DOHH2 (cell line): ENCODE data around the gene TAGLN3.

Experiments
- H3F3A ChIP-seq: fragments of 200-600 bp; sonication (generic), shearing (Covaris generic); 2 replicates; pipeline ENCODE4 v1.6.0; 2016; ENCODE audit warnings: antibody characterized with exemption, mild to moderate bottlenecking; ENCODE audit not compliant: control insufficient read depth, insufficient read depth
- H3K27ac ChIP-seq: fragments of 200-600 bp; sonication (generic); 2 replicates; pipeline ENCODE4 v1.5.1; 2014; ENCODE audit warnings: low read depth, mild to moderate bottlenecking, low read length, moderate library complexity
- H3K27me3 ChIP-seq: fragments of 200-600 bp; sonication (generic); 2 replicates; pipeline ENCODE4 v1.6.1; 2014; ENCODE audit warnings: mild to moderate bottlenecking, low read length, mixed read lengths; ENCODE audit not compliant: control insufficient read depth
- H3K36me3 ChIP-seq: fragments of 200-600 bp; sonication (generic); 2 replicates; pipeline ENCODE4 v1.6.1; 2014; ENCODE audit warnings: mild to moderate bottlenecking, low read length, moderate library complexity, mixed read lengths; ENCODE audit not compliant: control insufficient read depth
- H3K4me1 ChIP-seq: fragments of 200-600 bp; sonication (generic); 2 replicates; pipeline ENCODE4 v1.6.1; 2014; ENCODE audit warnings: mild to moderate bottlenecking, low read length, mixed read lengths; ENCODE audit not compliant: control insufficient read depth
- H3K4me2 ChIP-seq: fragments of 200-600 bp; sonication (generic); 2 replicates; pipeline ENCODE4 v1.6.0; 2014; ENCODE audit warnings: mild to moderate bottlenecking, low read length, moderate library complexity
- H3K4me3 ChIP-seq: fragments of 200-600 bp; sonication (generic); 2 replicates; pipeline ENCODE4 v1.5.1; 2014; ENCODE audit warnings: mild to moderate bottlenecking, low read length, mixed read lengths
- H3K79me2 ChIP-seq: fragments of 200-600 bp; sonication (generic); 2 replicates; pipeline ENCODE4 v1.6.1; 2014; ENCODE audit warnings: mild to moderate bottlenecking, low read length, mixed read lengths; ENCODE audit not compliant: control insufficient read depth
- H3K9me2 ChIP-seq: fragments of 200-600 bp; sonication (generic); replicated peaks from 2 replicates; pipeline ENCODE4 v1.6.1; 2014; ENCODE audit warnings: mild to moderate bottlenecking, low read length, mixed read lengths; ENCODE audit not compliant: control insufficient read depth
- H3K9me3 ChIP-seq: fragments of 200-600 bp; sonication (generic); 2 replicates; pipeline ENCODE4 v1.6.1; 2014; ENCODE audit warnings: antibody characterized with exemption, low read length, mixed read lengths; ENCODE audit not compliant: control insufficient read depth, insufficient read depth
- H4K20me1 ChIP-seq: fragments of 200-600 bp; sonication (generic); 2 replicates; pipeline ENCODE4 v1.6.0; 2014; ENCODE audit warnings: low read depth, mild to moderate bottlenecking, antibody characterized with exemption, low read length, moderate library complexity; ENCODE audit not compliant: control insufficient read depth, insufficient read depth
- EZH2phosphoT487 ChIP-seq: fragments of 200-600 bp; sonication (generic); IDR thresholded peaks from 2 replicates; pipeline ENCODE4 v1.6.1; 2017; ENCODE audit warnings: borderline replicate concordance, mild to moderate bottlenecking, antibody characterized with exemption, low read length, moderate library complexity, mixed read lengths
- TF ChIP-seq, protein P1 (sequence below): fragments of 200-600 bp; sonication (generic); IDR thresholded peaks from one replicate; pipeline ENCODE4 v1.5.1; 2014; ENCODE audit warnings: antibody characterized with exemption, mild to moderate bottlenecking, low read depth, low read length; ENCODE audit not compliant: poor library complexity, severe bottlenecking

The TAGLN3 gene

DNA sequence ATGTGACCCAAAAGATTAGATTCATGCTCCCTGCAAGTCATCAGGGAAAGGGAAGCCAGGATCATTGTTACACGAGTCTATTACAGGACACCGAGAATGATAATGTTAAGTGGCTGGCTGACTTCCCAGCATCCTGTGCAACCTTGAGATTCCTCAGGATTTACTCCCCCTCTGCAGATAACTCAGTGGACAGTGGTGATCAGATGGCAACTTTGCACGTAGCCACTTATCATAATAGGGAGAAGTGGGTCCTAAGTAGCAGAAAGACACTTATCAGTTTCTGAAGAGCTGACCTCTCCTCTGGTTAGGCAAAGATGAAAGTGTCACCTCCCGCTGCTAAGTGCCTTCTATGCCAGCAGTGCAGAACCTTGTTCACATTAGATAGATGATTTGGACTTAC, 29.1 kb downstream of the TAGLN3 start:
- Histone ChIP-seq H3F3A (no peaks in the 10 kb centered on the region), H3K4me2 (no peak overlapping the region), H3K36me3 (no peaks in the 10 kb centered on the region), H3K27me3 (no peaks in the 10 kb centered on the region), H4K20me1 (no peaks in the 10 kb centered on the region), H3K9me3 (no peaks in the 10 kb centered on the region), H3K4me3 (no peak overlapping the region), H3K27ac (no peak overlapping the region), H3K9me2 (no peaks in the 10 kb centered on the region), H3K4me1 (no peaks in the 10 kb centered on the region), H3K79me2 (no peaks in the 10 kb centered on the region)
- no peak for TF ChIP-seq EZH2phosphoT487

DNA sequence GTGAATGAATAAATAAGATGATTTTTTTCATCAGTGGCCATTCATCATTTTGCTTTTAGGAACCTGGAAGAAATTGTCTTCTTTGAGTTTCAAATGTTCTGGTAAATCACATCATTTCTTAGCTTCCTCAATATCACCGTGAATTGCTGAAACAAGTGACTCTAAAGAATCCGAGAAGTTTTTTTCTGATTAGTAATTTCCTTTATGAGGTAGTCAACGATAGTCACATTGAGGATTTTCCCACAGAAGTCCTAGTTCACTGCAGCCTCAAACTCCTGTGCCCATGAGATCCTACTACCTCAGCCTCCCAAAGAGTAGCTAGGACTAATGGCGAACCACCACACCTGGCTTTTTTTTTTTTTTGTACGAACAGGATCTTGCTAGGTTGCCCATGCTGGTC, 32.2 kb downstream of the TAGLN3 start:
- no peaks in the 10 kb centered on the region for H3K9me3 ChIP-seq
- H3K27ac ChIP-seq = no peak overlapping the region
- H3K4me3 ChIP-seq = no peak overlapping the region
- H3F3A ChIP-seq = no peaks in the 10 kb centered on the region
- TF ChIP-seq, protein P1, sequence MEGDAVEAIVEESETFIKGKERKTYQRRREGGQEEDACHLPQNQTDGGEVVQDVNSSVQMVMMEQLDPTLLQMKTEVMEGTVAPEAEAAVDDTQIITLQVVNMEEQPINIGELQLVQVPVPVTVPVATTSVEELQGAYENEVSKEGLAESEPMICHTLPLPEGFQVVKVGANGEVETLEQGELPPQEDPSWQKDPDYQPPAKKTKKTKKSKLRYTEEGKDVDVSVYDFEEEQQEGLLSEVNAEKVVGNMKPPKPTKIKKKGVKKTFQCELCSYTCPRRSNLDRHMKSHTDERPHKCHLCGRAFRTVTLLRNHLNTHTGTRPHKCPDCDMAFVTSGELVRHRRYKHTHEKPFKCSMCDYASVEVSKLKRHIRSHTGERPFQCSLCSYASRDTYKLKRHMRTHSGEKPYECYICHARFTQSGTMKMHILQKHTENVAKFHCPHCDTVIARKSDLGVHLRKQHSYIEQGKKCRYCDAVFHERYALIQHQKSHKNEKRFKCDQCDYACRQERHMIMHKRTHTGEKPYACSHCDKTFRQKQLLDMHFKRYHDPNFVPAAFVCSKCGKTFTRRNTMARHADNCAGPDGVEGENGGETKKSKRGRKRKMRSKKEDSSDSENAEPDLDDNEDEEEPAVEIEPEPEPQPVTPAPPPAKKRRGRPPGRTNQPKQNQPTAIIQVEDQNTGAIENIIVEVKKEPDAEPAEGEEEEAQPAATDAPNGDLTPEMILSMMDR = no peak
- no peak for TF ChIP-seq EZH2phosphoT487
- no peaks in the 10 kb centered on the region for H3K9me2 ChIP-seq
- H3K36me3 ChIP-seq = no peaks in the 10 kb centered on the region
- H4K20me1 ChIP-seq = no peaks in the 10 kb centered on the region
- no peaks in the 10 kb centered on the region for H3K79me2 ChIP-seq
- no peaks in the 10 kb centered on the region for H3K4me1 ChIP-seq
- H3K4me2 ChIP-seq = no peak overlapping the region
- H3K27me3 ChIP-seq = no peaks in the 10 kb centered on the region

DNA sequence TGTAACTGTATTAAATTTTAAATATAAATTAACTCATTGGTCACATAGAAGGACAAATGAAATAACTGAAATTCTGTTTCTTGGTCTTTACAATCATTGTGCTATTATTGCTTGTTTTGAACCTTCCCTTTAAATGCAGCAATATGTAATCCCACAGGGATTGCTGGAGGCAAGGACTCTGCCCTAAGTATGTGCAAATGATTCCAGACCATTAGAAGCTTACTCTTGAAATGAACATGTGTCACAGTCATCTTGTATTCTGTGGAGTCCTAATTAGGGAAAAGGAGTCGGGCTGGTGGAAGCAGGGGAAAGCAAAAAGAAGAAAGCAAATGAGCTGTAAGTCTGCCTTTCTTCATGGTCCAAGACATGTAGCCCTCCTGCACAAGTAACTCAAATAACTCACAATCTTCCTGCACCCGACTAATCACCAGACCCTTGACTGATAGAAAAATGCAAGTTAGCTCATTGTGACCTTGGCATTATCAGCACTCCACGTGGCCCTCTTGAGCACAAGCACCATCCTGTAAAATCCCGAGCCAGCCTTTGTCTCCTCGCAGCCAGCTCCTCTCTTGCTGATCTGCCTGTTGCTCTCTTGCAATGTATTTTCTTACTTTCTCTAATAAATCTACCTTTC, 33.5 kb downstream of the TAGLN3 start:
- no peak overlapping the region for H3K4me2 ChIP-seq
- no peaks in the 10 kb centered on the region for H3F3A ChIP-seq
- no peaks in the 10 kb centered on the region for H3K27me3 ChIP-seq
- H3K4me1 ChIP-seq = no peaks in the 10 kb centered on the region
- TF ChIP-seq EZH2phosphoT487 = no peak
- TF ChIP-seq, protein P1 = no peak
- H3K9me2 ChIP-seq = no peaks in the 10 kb centered on the region
- H3K27ac ChIP-seq = no peak overlapping the region
- no peaks in the 10 kb centered on the region for H3K79me2 ChIP-seq
- no peaks in the 10 kb centered on the region for H4K20me1 ChIP-seq
- H3K4me3 ChIP-seq = no peak overlapping the region
- no peaks in the 10 kb centered on the region for H3K9me3 ChIP-seq
- no peaks in the 10 kb centered on the region for H3K36me3 ChIP-seq

DNA sequence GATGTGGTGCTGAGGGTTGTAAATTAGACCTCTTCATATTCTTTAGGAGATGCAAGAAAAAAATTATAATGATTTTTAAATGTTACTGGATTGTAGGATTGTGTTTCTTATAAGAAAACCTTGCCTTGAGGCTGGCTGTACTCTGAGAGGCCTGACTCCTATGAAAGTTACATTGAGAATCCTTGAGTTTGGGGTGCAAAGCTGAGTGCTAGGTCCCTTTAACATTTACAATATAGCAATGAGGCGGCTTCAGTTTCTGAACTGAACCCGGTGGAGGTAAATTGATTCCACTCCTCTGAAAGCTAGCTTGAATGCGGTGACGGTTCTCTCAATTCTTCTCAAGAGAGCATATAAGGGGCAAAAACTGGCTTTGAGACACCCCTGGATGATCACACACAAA, 35.7 kb downstream of the TAGLN3 start, which contains the start of gene TMPRSS7:
TSS of gene TMPRSS7 (plus strand) at position 301 of the 400 bp plus-strand sequence. CDS start 110 bp downstream, outside the sequence.
- Histone ChIP-seq H4K20me1 (no peaks in the 10 kb centered on the region), H3K4me3 (no peak within 1 kb of the TSS), H3K79me2 (no peaks in the 10 kb centered on the region), H3K36me3 (no peaks in the 10 kb centered on the region), H3K9me3 (no peaks in the 10 kb centered on the region), H3K4me1 (peaks cover 13% of the 10 kb centered on the region), H3K4me2 (no peak within 1 kb of the TSS), H3K27ac (no peak within 1 kb of the TSS), H3K9me2 (no peaks in the 10 kb centered on the region), H3K27me3 (no peaks in the 10 kb centered on the region), H3F3A (no peaks in the 10 kb centered on the region)
- no peak for TF ChIP-seq EZH2phosphoT487
- TF ChIP-seq, protein P1 = no peak
